HG03066 (cell line): ENCODE results near the gene NFIL3.

Source experiments
- ATAC-seq: cut with Tn5 transposase; IDR thresholded peaks from one replicate; pipeline ENCODE4 v1.9.1; 2021; ENCODE audit warnings: low read depth; ENCODE audit not compliant: unreplicated experiment

NFIL3 gene

GRCh38 chr9:91422758-91423711 lies 597 bp downstream of the NFIL3 start:
- ATAC-seq = peak; percentile 10

- ATAC-seq = no peak
Observed at GRCh38 chr9:91421971-91422757, 1.5 kb downstream of the NFIL3 start.

- no peak for ATAC-seq
Observed at GRCh38 chr9:91421128-91421765, 2.4 kb downstream of the NFIL3 start.

- ATAC-seq = no peak
Observed at GRCh38 chr9:91420501-91421127, 3.0 kb downstream of the NFIL3 start.

GRCh38 chr9:91419222-91420191 lies 4.1 kb downstream of the NFIL3 start:
- ATAC-seq = no peak

DNA sequence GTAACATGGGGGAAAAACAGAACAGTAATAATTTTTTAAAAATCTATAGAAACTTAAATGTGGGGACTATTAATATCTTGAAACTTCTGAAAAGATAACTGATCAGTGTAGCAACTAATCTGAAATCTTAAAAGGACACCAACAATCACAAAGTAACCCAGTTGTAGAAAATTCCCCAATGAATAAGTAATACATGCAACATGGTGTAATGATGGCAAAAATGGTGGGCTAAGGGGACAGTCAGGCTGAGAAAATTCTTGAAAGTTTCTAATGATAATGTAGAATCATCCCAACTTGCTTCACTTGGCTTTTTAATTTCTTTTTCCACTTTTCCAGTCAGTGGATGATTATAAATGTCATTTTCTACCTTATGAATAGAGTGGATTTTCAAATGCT lies 5.4 kb downstream of the NFIL3 start:
- no peak for ATAC-seq

DNA sequence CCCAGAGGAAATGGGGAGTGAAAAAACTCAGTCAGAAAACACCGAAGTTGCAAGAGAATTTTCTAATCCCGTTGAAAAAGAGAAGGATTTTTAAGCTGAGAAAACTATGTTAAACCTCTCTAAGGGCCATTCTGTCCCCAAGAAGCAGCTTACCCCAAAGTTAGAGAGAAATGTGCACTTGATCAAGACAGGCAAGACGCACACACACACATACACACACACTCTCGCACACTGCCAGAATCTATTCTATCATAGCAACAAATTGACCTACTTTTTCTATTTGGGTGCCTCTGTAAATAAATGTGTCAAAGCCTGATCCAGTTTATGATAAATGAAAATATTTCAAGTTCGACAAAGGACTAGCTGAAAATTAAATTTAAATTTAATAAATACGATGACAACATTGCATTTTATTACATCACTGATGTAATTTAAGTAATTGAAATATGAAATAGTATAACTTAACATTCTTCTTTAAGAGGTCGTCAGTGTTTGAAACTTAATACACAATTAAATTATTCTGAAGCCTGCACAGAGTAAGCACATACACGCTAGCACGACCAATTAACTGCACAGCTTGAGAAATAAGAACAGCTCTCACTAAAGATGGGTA lies 5.9 kb downstream of the NFIL3 start:
- ATAC-seq = no peak

DNA sequence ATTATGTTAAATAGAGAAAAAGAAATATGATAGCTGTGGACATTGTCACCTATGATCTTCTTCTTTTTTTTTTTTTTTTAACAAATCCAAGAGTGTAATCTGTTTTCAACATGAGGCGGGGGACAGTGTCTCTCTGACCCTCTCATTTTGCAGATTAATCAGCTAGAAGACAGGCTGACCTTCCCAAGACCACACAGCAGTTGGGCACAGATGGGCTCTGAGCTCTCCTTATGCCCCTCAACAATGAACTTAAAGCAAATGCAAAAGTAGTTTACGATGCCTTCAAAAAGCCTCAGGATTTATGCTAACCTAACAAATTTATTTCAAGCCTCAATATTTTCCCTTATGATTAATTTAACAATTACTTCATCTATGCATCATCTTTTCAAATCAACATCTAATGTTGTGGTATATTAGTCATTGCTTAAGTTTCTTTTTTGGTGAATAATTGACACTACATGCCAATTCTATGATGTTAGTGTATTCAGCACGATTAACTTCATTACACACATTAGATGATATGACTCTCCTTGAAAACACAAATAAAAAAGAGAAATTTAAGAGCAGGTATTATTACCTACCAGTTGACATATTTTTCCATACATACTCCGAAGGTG lies 7.4 kb downstream of the NFIL3 start:
- no peak for ATAC-seq

- ATAC-seq = peak; percentile 93
Observed at GRCh38 chr9:91415290-91415689, 8.3 kb downstream of the NFIL3 start.

- ATAC-seq = no peak
Observed at GRCh38 chr9:91412941-91413340, 10.7 kb downstream of the NFIL3 start.

GRCh38 chr9:91411096-91411771 lies 12.4 kb downstream of the NFIL3 start:
- no peak for ATAC-seq

GRCh38 chr9:91410161-91410560 lies 13.5 kb downstream of the NFIL3 start:
- no peak for ATAC-seq

GRCh38 chr9:91408475-91408874 lies 15.2 kb downstream of the NFIL3 start:
- ATAC-seq = no peak

GRCh38 chr9:91407580-91408318 lies 15.9 kb downstream of the NFIL3 start:
- no peak for ATAC-seq

DNA sequence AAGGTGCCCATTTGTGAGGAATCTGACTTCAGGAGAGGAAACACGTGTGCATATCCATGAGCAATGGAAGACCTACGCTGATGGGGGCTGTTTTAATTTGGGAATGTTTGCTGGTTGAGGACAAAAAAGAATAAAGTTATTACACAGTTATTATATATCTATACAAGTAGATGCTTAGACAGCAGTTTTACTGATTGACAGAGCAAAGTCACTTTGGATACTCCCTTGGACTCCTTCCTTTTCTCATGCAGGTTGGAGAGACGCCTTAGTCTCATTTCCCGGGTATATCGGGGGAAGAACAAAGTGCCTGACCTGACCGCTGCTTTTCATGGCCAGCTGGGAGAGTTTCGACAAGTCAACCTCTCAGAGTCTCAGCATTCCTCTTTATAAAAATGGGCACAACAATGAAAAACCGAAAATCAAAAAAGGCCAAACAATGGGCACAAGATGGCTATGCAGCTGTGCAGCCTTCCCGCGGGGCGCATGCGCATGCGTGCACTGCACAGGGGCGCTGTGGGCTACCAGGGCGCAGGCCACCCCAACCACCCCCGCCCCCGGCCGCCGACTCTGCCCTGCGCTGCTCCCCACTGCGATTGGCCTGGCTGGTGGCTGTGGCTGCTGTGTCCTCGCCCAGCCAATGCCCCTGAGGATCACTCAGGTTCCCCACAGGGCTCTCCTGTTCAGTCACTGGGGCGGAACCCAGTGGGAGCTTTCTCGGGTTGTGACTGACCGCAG lies 18.1 kb downstream of the NFIL3 start:
- no peak for ATAC-seq

GRCh38 chr9:91403665-91404543 lies 19.7 kb downstream of the NFIL3 start:
- ATAC-seq = no peak
